ENCODE data around the gene TRUB1. TPM values are rescaled to one million over a fixed set of nuclear protein-coding genes. Genes with fewer than 3 reads are reported as not detected.

TRUB1 gene
- total and polyA plus RNA-seq, 2 of the 4 experiments (the other 2 are of a cell fraction): 9.1 to 17.9 TPM

DNA sequence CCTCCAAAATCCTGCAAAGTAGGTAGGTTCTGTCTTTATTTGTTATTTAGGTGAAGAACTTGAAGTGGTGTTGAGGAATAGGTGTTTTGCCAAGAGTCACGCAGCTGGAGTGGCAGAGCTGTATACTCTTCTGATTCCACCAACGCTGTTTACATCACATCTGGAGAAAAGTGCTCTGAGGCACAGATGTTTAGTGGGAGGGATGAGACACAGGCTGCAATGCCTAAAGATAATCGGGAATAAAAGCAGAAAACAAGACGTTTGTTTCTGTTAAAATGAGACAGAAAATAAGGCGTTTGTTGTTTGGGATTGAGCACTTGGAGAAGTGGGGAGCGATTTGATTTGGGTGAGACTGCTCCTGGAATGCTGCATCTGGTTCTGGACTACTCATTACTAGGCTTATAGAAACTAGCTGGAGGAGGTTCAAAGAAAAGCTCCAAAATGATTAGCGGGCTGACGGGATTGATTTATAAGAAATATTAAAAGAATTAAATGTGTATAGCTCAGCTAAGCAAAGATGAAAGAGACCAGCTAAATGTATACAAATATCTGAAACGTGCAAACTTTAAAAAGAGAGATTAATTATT is 54.3 kb downstream of the TRUB1 start:
- intact Hi-C loops (cut with micrococcal nuclease): loop anchor here (10.0 kb wide), 1 partner anchor 117 kb away; no protein-coding TSS in a partner anchor

More for the DNA sequence above, 54.3 kb downstream of the TRUB1 start:
- no peak overlapping the region for H3K9ac ChIP-seq (ENCODE audit: low read depth, low read length)
- H3K18ac ChIP-seq (ENCODE audit: low read depth, low read length): no peak overlapping the region
- no peak overlapping the region for H2AK5ac ChIP-seq (ENCODE audit: low read depth, low read length)
- no peak overlapping the region for H2BK20ac ChIP-seq (ENCODE audit: low read depth, low read length)
- peaks cover 10% of the 10 kb centered on the region for H3K4me1 ChIP-seq (ENCODE audit: control insufficient read depth, insufficient read depth, low read length)
- dilution Hi-C loops (cut with HindIII; ENCODE audit: low sequenced_read_pairs, unreplicated experiment): no loop called here
- H3K4me3 ChIP-seq (ENCODE audit: insufficient read depth, low read depth, low read length): no peak overlapping the region
- no peaks in the 10 kb centered on the region for H3K9me3 ChIP-seq (ENCODE audit: control insufficient read depth, insufficient read depth, low read length)
- no peak overlapping the region for H3K4me2 ChIP-seq (ENCODE audit: low read depth, low read length)
- DNase-seq (no peak), ATAC-seq (ENCODE audit: low read depth) (no peak)
- H3K36me3 ChIP-seq (ENCODE audit: control insufficient read depth, insufficient read depth, low read length): no peaks in the 10 kb centered on the region
- H3K79me1 ChIP-seq (ENCODE audit: low read depth in 1 of 2, low read length in 2 of 2): peaks cover 0 to 3% of the 10 kb centered on the region in 2 experiments; a peak in 1 of 4 replicates
- no peaks in the 10 kb centered on the region for H3K27me3 ChIP-seq (ENCODE audit: control insufficient read depth, insufficient read depth, low read length)
- no peaks in the 10 kb centered on the region for H4K20me1 ChIP-seq (ENCODE audit: insufficient read depth, low read length)
- no peak overlapping the region for H2AK9ac ChIP-seq (replicated peaks; ENCODE audit: low read depth, low read length, poor library complexity)
- WGBS, 2 experiments (ENCODE audit: extremely low coverage in 2 of 2, insufficient read length in 1 of 2): 14% methylated on average over 2 of the region's 9 CpGs; no CpG with 5 or more reads in 1 of the 2 experiments
- H3K14ac ChIP-seq (replicated peaks; ENCODE audit: low read depth, low read length): no peak overlapping the region
- H2BK120ac ChIP-seq (ENCODE audit: low read depth, low read length): no peak overlapping the region
- H3K23ac ChIP-seq (ENCODE audit: low read depth, low read length): no peak overlapping the region; the same call in 1 of the 2 replicates
- ChIA-PET CTCF (no interaction called here), POLR2A (ENCODE audit: unreplicated experiment) (interaction anchor here (1.2 kb wide), 1 partner anchor 54 kb away, joined by 4 read pairs; the partner anchor contains the start of gene TRUB1)
- no TSS peak for BruUV-seq (replicated peaks)
- H4K8ac ChIP-seq (ENCODE audit: low read depth in 2 of 2, low read length in 2 of 2): no peak overlapping the region
- H3K9me1 ChIP-seq (ENCODE audit: insufficient read depth, low read length): peaks cover 8% of the 10 kb centered on the region
- H2BK5ac ChIP-seq (ENCODE audit: low read depth, low read length, poor library complexity, severe bottlenecking): no peak overlapping the region
- no peak for TF ChIP-seq MXI1 (IDR thresholded peaks at IDR 0.05; ENCODE audit: borderline replicate concordance, low read depth, low read length)
- no peak for TF ChIP-seq FOS (IDR thresholded peaks at IDR 0.05; ENCODE audit: low read depth, low read length)
- no peak for TF ChIP-seq RCOR1 (IDR thresholded peaks at IDR 0.05; ENCODE audit: insufficient replicate concordance, low read length)
- no peak for TF ChIP-seq MAZ (IDR thresholded peaks at IDR 0.05; ENCODE audit: borderline replicate concordance, low read depth, low read length)
- TF ChIP-seq, protein P1, sequence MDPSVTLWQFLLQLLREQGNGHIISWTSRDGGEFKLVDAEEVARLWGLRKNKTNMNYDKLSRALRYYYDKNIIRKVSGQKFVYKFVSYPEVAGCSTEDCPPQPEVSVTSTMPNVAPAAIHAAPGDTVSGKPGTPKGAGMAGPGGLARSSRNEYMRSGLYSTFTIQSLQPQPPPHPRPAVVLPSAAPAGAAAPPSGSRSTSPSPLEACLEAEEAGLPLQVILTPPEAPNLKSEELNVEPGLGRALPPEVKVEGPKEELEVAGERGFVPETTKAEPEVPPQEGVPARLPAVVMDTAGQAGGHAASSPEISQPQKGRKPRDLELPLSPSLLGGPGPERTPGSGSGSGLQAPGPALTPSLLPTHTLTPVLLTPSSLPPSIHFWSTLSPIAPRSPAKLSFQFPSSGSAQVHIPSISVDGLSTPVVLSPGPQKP (IDR thresholded peaks at IDR 0.05; ENCODE audit: borderline replicate concordance, low read depth, low read length): no peak
- no peak for TF ChIP-seq MAFK (IDR thresholded peaks at IDR 0.05; ENCODE audit: low read depth, low read length)
- no peak for TF ChIP-seq POLR2A (IDR thresholded peaks at IDR 0.05; ENCODE audit: low read depth, low read length)
- no peak overlapping the region for H3K56ac ChIP-seq (ENCODE audit: extremely low read depth, insufficient read depth, low read length)
- in situ Hi-C loops (cut with MboI; ENCODE audit: low sequenced_read_pairs): no loop called here
- H4K5ac ChIP-seq (ENCODE audit: low read depth, low read length): no peak overlapping the region
- no peak overlapping the region; the same call in 2 of the 3 replicates for H2BK15ac ChIP-seq (ENCODE audit: low read depth, low read length)
- no peak overlapping the region for H3K27ac ChIP-seq (ENCODE audit: insufficient read depth, low read length)
- H3K4ac ChIP-seq (ENCODE audit: low read depth, low read length): 0 out of 2 replicates have a peak overlapping the region, but pooled peaks have one; percentile 10
- no peak overlapping the region for H2AFZ ChIP-seq (replicated peaks; ENCODE audit: low read length, poor library complexity)
- H4K91ac ChIP-seq (ENCODE audit: insufficient read depth, low read depth, low read length): no peak overlapping the region
